ENCODE data around the gene VKORC1L1.
"Not testable (repeated sequence)": the region's sequence is repeated elsewhere in the genome, so short reads cannot be mapped to it uniquely, and the experiment has no call there.

VKORC1L1 gene

GRCh38 chr7:65896279-65896870, 23.5 kb downstream of the VKORC1L1 start:
- peaks cover 16% of the 10 kb centered on the region for H3K36me3 Mint-ChIP-seq (ENCODE audit: low read depth)
- peaks cover 9% of the 10 kb centered on the region for H3K9me3 Mint-ChIP-seq

GRCh38 chr7:65897289-65897688, 24.4 kb downstream of the VKORC1L1 start:
- peaks cover 17% of the 10 kb centered on the region for H3K9me3 Mint-ChIP-seq
- H3K27me3 Mint-ChIP-seq; H3K4me3 Mint-ChIP-seq; H3K27ac Mint-ChIP-seq; intact Hi-C loops (cut with micrococcal nuclease): not testable (repeated sequence)
- H3K4me1 Mint-ChIP-seq (ENCODE audit: low read depth) = peaks cover 16% of the 10 kb centered on the region
- peaks cover 22% of the 10 kb centered on the region for H3K36me3 Mint-ChIP-seq (ENCODE audit: low read depth)

More at GRCh38 chr7:65896279-65896870, 23.5 kb downstream of the VKORC1L1 start:
- Mint-ChIP-seq H3K4me3 (no peak overlapping the region), H3K27me3 (no peaks in the 10 kb centered on the region), H3K27ac (no peak overlapping the region), H3K4me1 (ENCODE audit: low read depth) (peaks cover 23% of the 10 kb centered on the region)
- intact Hi-C loops (cut with micrococcal nuclease) = no loop called here

GRCh38 chr7:65898677-65899447, 26.0 kb downstream of the VKORC1L1 start:
- peaks cover 22% of the 10 kb centered on the region for H3K9me3 Mint-ChIP-seq
- peaks cover 11% of the 10 kb centered on the region for H3K4me1 Mint-ChIP-seq (ENCODE audit: low read depth)
- H3K27me3 Mint-ChIP-seq; H3K27ac Mint-ChIP-seq; H3K4me3 Mint-ChIP-seq; intact Hi-C loops (cut with micrococcal nuclease): not testable (repeated sequence)
- H3K36me3 Mint-ChIP-seq (ENCODE audit: low read depth) = peaks cover 28% of the 10 kb centered on the region

DNA sequence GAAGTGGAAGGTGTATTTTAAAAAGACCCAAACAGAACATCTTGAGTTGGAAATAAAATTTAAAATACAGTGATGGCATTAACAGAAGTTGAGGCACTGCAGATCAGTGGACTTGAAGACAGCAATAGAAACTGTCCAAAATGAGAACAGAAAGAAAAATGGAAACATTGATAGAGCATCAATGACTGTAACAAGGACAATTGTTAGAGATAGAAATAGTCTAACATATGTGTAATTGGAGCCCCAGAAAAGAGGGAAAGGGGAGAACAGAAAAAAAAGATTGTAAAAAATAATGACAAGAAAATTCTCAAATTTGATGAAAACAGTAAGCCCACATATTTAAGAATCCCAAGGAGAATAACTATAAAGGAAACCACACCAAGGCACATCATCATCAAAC, 29.4 kb downstream of the VKORC1L1 start:
- no peak overlapping the region for H3K27ac Mint-ChIP-seq
- H3K4me1 Mint-ChIP-seq (ENCODE audit: low read depth) = no peaks in the 10 kb centered on the region
- intact Hi-C loops (cut with micrococcal nuclease) = no loop called here
- H3K36me3 Mint-ChIP-seq (ENCODE audit: low read depth) = peaks cover 28% of the 10 kb centered on the region
- H3K27me3 Mint-ChIP-seq = no peaks in the 10 kb centered on the region
- H3K4me3 Mint-ChIP-seq = no peak overlapping the region
- H3K9me3 Mint-ChIP-seq = peaks cover 22% of the 10 kb centered on the region

DNA sequence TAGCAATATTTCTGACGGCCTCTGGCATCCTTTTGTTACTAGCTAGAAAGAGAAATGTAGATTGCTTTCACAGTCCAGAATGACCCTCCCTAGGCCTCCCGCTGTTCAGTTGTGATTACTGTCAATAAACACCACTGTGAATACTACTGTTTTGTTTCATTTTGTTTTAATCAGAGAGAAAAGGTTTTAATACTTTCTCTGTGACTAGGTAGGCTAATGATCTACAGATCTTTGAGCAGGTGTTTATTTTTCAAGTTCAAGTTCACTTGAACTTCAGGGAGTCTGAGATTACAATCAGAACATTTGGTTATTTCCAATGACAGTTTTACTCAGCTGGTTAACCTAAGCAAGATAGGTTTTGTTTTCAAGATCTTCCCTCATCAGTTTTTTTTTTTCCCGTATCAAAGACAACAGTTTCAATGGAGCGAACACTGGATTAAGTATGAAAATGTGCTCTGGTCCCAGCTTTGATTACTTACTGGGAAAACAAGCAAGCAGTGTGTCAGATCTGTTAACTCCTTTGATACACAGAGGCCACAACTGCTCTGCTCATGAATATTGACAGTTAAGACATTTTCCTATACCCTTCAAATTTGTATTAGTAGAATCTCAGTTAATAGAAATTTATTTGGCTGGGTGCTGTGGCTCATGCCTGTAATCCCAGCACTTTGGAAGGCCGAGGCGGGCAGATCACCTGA, 34.8 kb downstream of the VKORC1L1 start:
- intact Hi-C loops (cut with micrococcal nuclease) = no loop called here
- H3K27me3 Mint-ChIP-seq = no peaks in the 10 kb centered on the region
- H3K27ac Mint-ChIP-seq = no peak overlapping the region
- no peak overlapping the region for H3K4me3 Mint-ChIP-seq
- H3K36me3 Mint-ChIP-seq (ENCODE audit: low read depth) = peaks cover 2% of the 10 kb centered on the region
- no peaks in the 10 kb centered on the region for H3K4me1 Mint-ChIP-seq (ENCODE audit: low read depth)
- H3K9me3 Mint-ChIP-seq = peaks cover 2% of the 10 kb centered on the region

- H3K36me3 Mint-ChIP-seq (ENCODE audit: low read depth) = no peaks in the 10 kb centered on the region
- no peak overlapping the region for H3K4me3 Mint-ChIP-seq
- H3K4me1 Mint-ChIP-seq (ENCODE audit: low read depth) = no peaks in the 10 kb centered on the region
- no peaks in the 10 kb centered on the region for H3K27me3 Mint-ChIP-seq
- intact Hi-C loops (cut with micrococcal nuclease) = no loop called here
- H3K9me3 Mint-ChIP-seq = no peaks in the 10 kb centered on the region
- H3K27ac Mint-ChIP-seq = no peak overlapping the region
Observed at GRCh38 chr7:65910237-65910636, 37.4 kb downstream of the VKORC1L1 start.

DNA sequence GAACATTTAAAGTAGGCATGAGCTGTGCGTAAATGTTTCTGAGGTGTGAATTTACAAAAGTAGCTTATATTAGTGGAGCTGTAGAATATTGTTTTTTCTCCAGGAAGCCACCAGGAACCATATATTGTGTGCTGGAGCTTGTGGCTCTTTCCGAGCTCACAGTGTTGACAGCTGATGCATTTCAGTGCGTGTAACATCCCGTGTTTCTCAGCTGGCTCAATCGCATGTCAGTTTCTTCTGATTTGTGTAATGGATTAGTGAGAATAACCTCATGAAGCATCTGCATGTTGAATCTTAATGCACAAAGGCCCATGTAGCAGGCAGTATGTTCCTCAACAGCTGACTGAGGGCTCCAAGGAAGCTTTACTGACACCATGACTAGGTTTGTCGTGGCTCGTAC, 39.4 kb downstream of the VKORC1L1 start:
- Mint-ChIP-seq H3K27me3 (no peaks in the 10 kb centered on the region), H3K4me3 (no peak overlapping the region), H3K9me3 (no peaks in the 10 kb centered on the region), H3K27ac (no peak overlapping the region), H3K36me3 (ENCODE audit: low read depth) (no peaks in the 10 kb centered on the region), H3K4me1 (ENCODE audit: low read depth) (peaks cover 16% of the 10 kb centered on the region)
- intact Hi-C loops (cut with micrococcal nuclease) = no loop called here

DNA sequence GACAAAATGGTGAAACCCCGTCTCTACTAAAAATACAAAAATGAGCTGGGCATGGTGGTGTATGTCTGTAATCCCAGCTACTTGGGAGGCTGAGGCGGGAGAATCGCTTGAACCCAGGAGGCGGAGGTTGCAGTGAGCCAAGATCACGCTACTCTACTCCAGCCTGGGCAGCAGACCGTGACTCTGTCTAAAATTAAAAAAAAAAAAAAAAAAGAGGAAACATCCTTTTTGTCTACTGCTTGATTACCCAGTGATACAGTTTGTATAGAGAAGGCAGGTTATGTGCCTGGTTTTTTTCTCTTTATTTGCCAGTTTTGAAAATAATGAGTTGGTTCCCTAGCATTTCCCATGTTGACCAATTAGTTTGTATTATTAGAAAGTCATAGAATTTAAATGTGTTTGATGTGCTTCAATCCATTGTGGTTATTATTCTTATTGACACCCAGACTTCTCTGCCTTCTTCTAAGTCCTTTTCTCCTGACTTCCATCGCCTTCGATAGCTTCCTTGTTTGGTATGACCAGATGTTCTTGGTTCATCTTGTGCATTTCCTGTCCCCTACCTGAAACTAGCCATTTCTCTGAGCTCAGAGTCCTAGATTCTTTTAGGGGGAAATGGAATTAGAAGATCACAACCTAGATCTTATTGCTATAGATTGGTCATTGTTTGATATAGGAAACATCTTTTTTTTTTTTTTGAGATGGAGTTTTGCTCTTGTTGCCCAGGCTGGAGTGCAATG, 43.2 kb downstream of the VKORC1L1 start:
- no peak overlapping the region for H3K27ac Mint-ChIP-seq
- H3K4me1 Mint-ChIP-seq (ENCODE audit: low read depth) = peaks cover 17% of the 10 kb centered on the region
- H3K9me3 Mint-ChIP-seq = no peaks in the 10 kb centered on the region
- no peak overlapping the region for H3K4me3 Mint-ChIP-seq
- no peaks in the 10 kb centered on the region for H3K27me3 Mint-ChIP-seq
- intact Hi-C loops (cut with micrococcal nuclease) = no loop called here
- H3K36me3 Mint-ChIP-seq (ENCODE audit: low read depth) = no peaks in the 10 kb centered on the region

DNA sequence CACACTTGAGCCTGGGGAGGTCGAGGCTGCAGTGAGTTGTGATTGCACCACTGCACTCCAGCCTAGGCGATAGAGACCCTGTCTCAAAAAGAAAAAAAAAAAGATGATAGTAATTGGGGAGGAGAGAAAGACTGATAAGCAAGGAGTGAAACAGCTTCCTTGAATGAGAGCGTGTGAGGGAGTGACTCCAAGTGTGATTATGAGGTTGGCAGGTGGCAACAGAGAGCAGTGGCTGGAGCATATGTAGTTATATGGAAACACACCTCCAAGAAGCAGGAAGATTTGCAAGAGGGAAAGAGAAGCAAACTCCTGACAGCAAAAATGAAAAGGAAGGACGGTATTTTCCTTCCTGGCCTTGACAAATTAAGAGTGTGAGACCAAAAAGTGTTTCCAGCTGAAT, 50.4 kb downstream of the VKORC1L1 start:
- Mint-ChIP-seq H3K27ac (no peak overlapping the region), H3K9me3 (no peaks in the 10 kb centered on the region), H3K27me3 (no peaks in the 10 kb centered on the region), H3K4me3 (no peak overlapping the region), H3K4me1 (ENCODE audit: low read depth) (peaks cover 13% of the 10 kb centered on the region), H3K36me3 (ENCODE audit: low read depth) (no peaks in the 10 kb centered on the region)
- intact Hi-C loops (cut with micrococcal nuclease) = no loop called here

DNA sequence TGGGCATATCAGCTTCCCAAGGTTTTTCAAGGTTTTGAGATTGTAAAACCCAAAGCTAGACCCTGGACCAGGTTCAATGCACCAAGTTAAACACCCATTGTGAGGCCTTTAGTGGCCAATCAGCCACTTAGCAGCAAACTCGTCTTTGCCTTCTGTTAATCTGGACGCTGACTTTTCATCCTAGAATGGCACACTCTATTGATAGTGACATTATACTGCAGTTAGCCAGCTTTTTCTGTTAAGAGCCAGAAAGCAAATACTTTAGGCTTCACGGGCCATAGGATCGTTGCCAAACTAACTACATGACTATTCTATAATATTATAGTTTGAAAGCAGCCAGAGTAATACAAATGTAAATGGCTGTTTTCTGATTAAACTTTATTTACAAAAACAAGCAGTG, 51.3 kb downstream of the VKORC1L1 start:
- no peaks in the 10 kb centered on the region for H3K27me3 Mint-ChIP-seq
- H3K27ac Mint-ChIP-seq = no peak overlapping the region
- no peak overlapping the region for H3K4me3 Mint-ChIP-seq
- H3K36me3 Mint-ChIP-seq (ENCODE audit: low read depth) = no peaks in the 10 kb centered on the region
- intact Hi-C loops (cut with micrococcal nuclease) = no loop called here
- H3K9me3 Mint-ChIP-seq = no peaks in the 10 kb centered on the region
- H3K4me1 Mint-ChIP-seq (ENCODE audit: low read depth) = peaks cover 13% of the 10 kb centered on the region

- Mint-ChIP-seq H3K27me3 (no peaks in the 10 kb centered on the region), H3K4me1 (ENCODE audit: low read depth) (peaks cover 13% of the 10 kb centered on the region), H3K27ac (no peak overlapping the region), H3K4me3 (no peak overlapping the region), H3K9me3 (no peaks in the 10 kb centered on the region), H3K36me3 (ENCODE audit: low read depth) (no peaks in the 10 kb centered on the region)
- intact Hi-C loops (cut with micrococcal nuclease) = no loop called here
Observed at GRCh38 chr7:65925040-65925439, 52.2 kb downstream of the VKORC1L1 start.

DNA sequence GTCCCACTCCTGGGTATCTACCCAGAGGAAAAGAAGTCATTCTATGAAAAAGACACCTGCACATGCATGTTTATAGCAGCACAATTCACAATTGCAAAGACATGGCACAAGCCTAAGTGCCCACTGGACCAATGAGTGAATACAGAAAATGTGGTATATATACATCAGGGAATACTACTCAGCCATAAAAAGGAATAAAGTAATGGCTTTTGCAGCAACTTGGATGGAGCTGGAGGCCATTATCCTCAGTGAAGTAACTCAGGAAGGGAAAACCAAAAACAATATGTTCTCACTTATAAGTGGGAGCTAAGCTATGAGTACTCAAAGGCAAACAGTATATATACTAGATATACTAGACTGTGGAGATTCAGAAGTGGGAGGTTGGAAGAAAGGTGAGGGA, 53.7 kb downstream of the VKORC1L1 start:
- intact Hi-C loops (cut with micrococcal nuclease) = no loop called here
- no peak overlapping the region for H3K27ac Mint-ChIP-seq
- no peaks in the 10 kb centered on the region for H3K27me3 Mint-ChIP-seq
- H3K9me3 Mint-ChIP-seq = no peaks in the 10 kb centered on the region
- H3K4me3 Mint-ChIP-seq = no peak overlapping the region
- no peaks in the 10 kb centered on the region for H3K36me3 Mint-ChIP-seq (ENCODE audit: low read depth)
- peaks cover 13% of the 10 kb centered on the region for H3K4me1 Mint-ChIP-seq (ENCODE audit: low read depth)

DNA sequence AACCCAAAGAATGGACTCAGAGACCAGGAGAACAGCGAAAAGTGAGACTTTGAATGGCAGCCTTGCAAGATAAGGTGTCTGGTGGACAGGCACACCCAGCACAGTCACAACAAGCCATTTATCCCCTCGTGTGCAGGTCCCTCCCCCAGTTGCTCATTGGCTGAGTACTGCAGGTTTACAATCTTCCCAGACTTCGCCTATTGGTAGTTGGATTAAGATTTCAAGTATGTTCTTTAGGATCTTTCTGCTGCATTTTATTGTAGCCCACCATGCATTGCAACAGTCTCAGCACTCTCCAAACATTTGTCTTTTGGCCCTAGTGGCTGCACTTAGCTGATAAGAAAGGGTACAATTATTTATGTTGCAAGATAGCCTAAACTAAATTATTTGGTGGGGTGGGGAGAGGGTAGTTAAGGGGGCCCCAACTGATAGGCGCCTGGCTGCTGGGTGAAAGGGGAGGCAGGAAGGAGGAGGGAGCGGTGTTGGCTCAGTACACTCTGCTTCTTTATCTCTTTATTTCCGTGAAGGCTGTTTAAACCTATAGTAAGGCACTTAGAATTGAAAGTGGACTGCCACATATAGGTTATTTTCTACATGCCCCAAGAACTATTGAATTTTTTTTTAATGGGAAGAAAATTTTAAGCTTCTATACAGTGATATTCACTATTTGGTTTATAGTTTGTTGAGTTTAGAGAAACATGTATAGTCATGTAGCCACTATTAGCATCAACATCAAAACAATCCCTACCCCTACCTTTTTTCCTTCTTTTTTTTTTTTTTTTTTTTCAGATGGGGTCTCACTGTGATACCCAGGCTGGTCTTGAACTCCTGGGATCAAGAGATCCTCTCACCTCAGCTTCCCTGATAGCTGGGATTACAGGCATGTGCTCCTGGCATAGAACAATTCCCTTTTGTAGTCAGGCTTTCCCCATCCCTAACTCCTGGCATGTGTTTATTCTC, 54.9 kb downstream of the VKORC1L1 start:
- Mint-ChIP-seq H3K36me3 (ENCODE audit: low read depth) (no peaks in the 10 kb centered on the region), H3K27me3 (no peaks in the 10 kb centered on the region), H3K9me3 (no peaks in the 10 kb centered on the region), H3K4me1 (ENCODE audit: low read depth) (peaks cover 8% of the 10 kb centered on the region), H3K27ac (no peak overlapping the region), H3K4me3 (no peak overlapping the region)
- intact Hi-C loops (cut with micrococcal nuclease) = no loop called here
